ENCODE measurements around the gene ANKRD33B. TPM values are rescaled to one million over a fixed set of nuclear protein-coding genes. Genes with fewer than 3 reads are reported as not detected.

The ANKRD33B gene
- total and polyA plus RNA-seq, 9 of the 15 experiments (the other 6 are each of a cell fraction or from before 2014, with no cell fraction given), result 0.10 to 1.7 (median 0.40) TPM

GRCh38 chr5:10653751-10654400 lies 90.0 kb downstream of the ANKRD33B start (continued):
- TF ChIP-seq NRF1 (conservative IDR thresholded peaks at IDR 0.05 in 1 of 2, IDR thresholded peaks at IDR 0.05 in 1 of 2) (no peak), MGA (IDR thresholded peaks at IDR 0.05) (no peak), NFIX (CRISPR knock-in tag; IDR thresholded peaks at IDR 0.05; ENCODE audit: low read depth) (no peak), TAF15 (IDR thresholded peaks at IDR 0.05; ENCODE audit: low read depth, low read length) (no peak)

Measured in K562 (cell line).